Measurements from ENCODE around the gene WDR5. TPM values are rescaled to one million over a fixed set of nuclear protein-coding genes. Genes with fewer than 3 reads are reported as not detected.

The WDR5 gene
- total and polyA plus RNA-seq, 10 of the 15 experiments (the other 5 are each of a cell fraction or from before 2014, with no cell fraction given): 1.4 to 43.7 (median 33.2) TPM

GRCh38 chr9:134101623-134102149 is 34.2 kb upstream of the WDR5 start:
- ATAC-seq: no peak
- DNase-seq (ENCODE audit: low read depth, low spot score): no peak
- H3K27ac ChIP-seq (ENCODE audit: control insufficient read depth, insufficient read depth): no peak overlapping the region
- no peak overlapping the region for H3K4me3 ChIP-seq
- intact Hi-C loops (cut with micrococcal nuclease; ENCODE audit: unreplicated experiment) (no loop called here), in situ Hi-C loops (cut with MboI) (no loop called here)
- no peaks in the 10 kb centered on the region for H3K79me2 ChIP-seq (ENCODE audit: control insufficient read depth, insufficient read depth, low read length)
- WGBS (ENCODE audit: insufficient coverage, insufficient replicate concordance, low lambda C conversion rate, missing lambda C conversion rate): 30% methylated on average over 11 of the region's 11 CpGs
- ChIA-PET CTCF (interaction anchor here (0.6 to 1.6 kb wide), 4 partner anchors 13 to 319 kb away, joined by 3 to 5 read pairs (median 4); no protein-coding TSS in a partner anchor), POLR2A (no interaction called here), RAD21 (ENCODE audit: unreplicated experiment) (no interaction called here), SMC1A (ENCODE audit: uncharacterized antibody, unreplicated experiment) (interaction anchor here (1.0 kb wide), 1 partner anchor 8 kb away, joined by 3 read pairs; no protein-coding TSS in a partner anchor)
- H4K20me1 ChIP-seq (ENCODE audit: control insufficient read depth, insufficient read depth): no peaks in the 10 kb centered on the region
- no peaks in the 10 kb centered on the region for H3K36me3 ChIP-seq (ENCODE audit: control insufficient read depth in 2 of 2, insufficient read depth in 2 of 2, low read length in 1 of 2)
- no peaks in the 10 kb centered on the region; the same call in 2 of the 3 replicates for H3K9me3 ChIP-seq (replicated peaks; ENCODE audit: control insufficient read depth, insufficient read depth, low read length)
- H3K4me2 ChIP-seq (ENCODE audit: control insufficient read depth, insufficient read depth): no peak overlapping the region
- H2AFZ ChIP-seq (ENCODE audit: control insufficient read depth, low read depth, low read length): no peak overlapping the region
- FAIRE-seq: no peak
- BruUV-seq (replicated peaks): no TSS peak
- H3K4me1 ChIP-seq (ENCODE audit: control insufficient read depth, insufficient read depth, low read length): no peaks in the 10 kb centered on the region; the same call in 1 of the 2 replicates
- no peak overlapping the region for H3K9ac ChIP-seq (ENCODE audit: control insufficient read depth, insufficient read depth, low read length)
- H3K27me3 ChIP-seq (replicated peaks in 1 of 2; ENCODE audit: control insufficient read depth in 2 of 2, insufficient read depth in 2 of 2, low read length in 1 of 2): no peaks in the 10 kb centered on the region; a peak in 1 of 4 replicates
- no peak for TF ChIP-seq BCLAF1 (IDR thresholded peaks at IDR 0.05)
- TF ChIP-seq BACH1 (IDR thresholded peaks at IDR 0.05; ENCODE audit: borderline replicate concordance): no peak
- TF ChIP-seq PAX5 (IDR thresholded peaks at IDR 0.05; ENCODE audit: borderline replicate concordance, low read depth, low read length): no peak
- TF ChIP-seq RUNX3 (IDR thresholded peaks at IDR 0.05; ENCODE audit: low read length): no peak
- TF ChIP-seq PRDM15 (CRISPR knock-in tag; IDR thresholded peaks at IDR 0.05): no peak
- TF ChIP-seq CHD1 (IDR thresholded peaks at IDR 0.05; ENCODE audit: low read depth, low read length): no peak
- no peak for TF ChIP-seq MLLT1 (IDR thresholded peaks at IDR 0.05)
- no peak for TF ChIP-seq ZNF217 (IDR thresholded peaks at IDR 0.05)
- no peak for TF ChIP-seq ZZZ3 (IDR thresholded peaks at IDR 0.05; ENCODE audit: control insufficient read depth, insufficient read length, low read depth)
- TF ChIP-seq WRNIP1 (IDR thresholded peaks at IDR 0.05; ENCODE audit: borderline replicate concordance, low read depth, low read length): no peak
- no peak for TF ChIP-seq ZBTB4 (CRISPR knock-in tag; IDR thresholded peaks at IDR 0.05)

All from GM12878 (cell line).